Glutamatergic neuron (in vitro differentiated cells): Measurements from ENCODE around the gene SAMD14. TPM values are rescaled to one million over a fixed set of nuclear protein-coding genes. Genes with fewer than 3 reads are reported as not detected.

Source experiments
- DNase-seq: peaks from one replicate; pipeline ENCODE4 v3.0.0; 2022
- H3K27ac Mint-ChIP-seq: one replicate; pipeline ENCODE4 v1.8.0; 2020; ENCODE audit warnings: mild to moderate bottlenecking, mixed read lengths, inconsistent platforms; ENCODE audit not compliant: unreplicated experiment
- H3K27me3 Mint-ChIP-seq: one replicate; pipeline ENCODE4 v1.8.0; 2020; ENCODE audit warnings: mild to moderate bottlenecking, moderate library complexity, mixed read lengths, inconsistent platforms; ENCODE audit not compliant: unreplicated experiment
- H3K36me3 Mint-ChIP-seq: one replicate; pipeline ENCODE4 v1.8.0; 2020; ENCODE audit warnings: mild to moderate bottlenecking, mixed read lengths, inconsistent platforms; ENCODE audit not compliant: unreplicated experiment
- H3K4me1 Mint-ChIP-seq: one replicate; pipeline ENCODE4 v1.8.0; 2020; ENCODE audit warnings: mild to moderate bottlenecking, low read depth, mixed read lengths, inconsistent platforms; ENCODE audit not compliant: unreplicated experiment
- H3K4me3 Mint-ChIP-seq: one replicate; pipeline ENCODE4 v1.8.0; 2020; ENCODE audit warnings: mild to moderate bottlenecking, mixed read lengths, inconsistent platforms; ENCODE audit not compliant: unreplicated experiment
- H3K9me3 Mint-ChIP-seq: one replicate; pipeline ENCODE4 v1.8.0; 2020; ENCODE audit warnings: mild to moderate bottlenecking, moderate library complexity, mixed read lengths, inconsistent platforms; ENCODE audit not compliant: unreplicated experiment
- CTCF ChIP-seq: fragments of 200-600 bp; sonication (generic); IDR thresholded peaks from one replicate; pipeline ENCODE4 v1.5.0; 2021; ENCODE audit not compliant: partially characterized antibody, unreplicated experiment
- total RNA-seq: library from RNA; stranded (reverse); fragmentation: NEBNext Ultra II Directional; extraction: Animal tissue kit (Norgen Biotek cat#: 25700); gene quantifications from one replicate; pipeline ENCODE4 v1.2.1, GENCODE V29; 2021; ENCODE audit not compliant: unreplicated experiment

Gene SAMD14
- total RNA-seq, 1 donor from 2014 or later, result 95.0 TPM

GRCh38 chr17:50175035-50175807 is 45.3 kb upstream of the SAMD14 start:
- Mint-ChIP-seq H3K27ac (no peak overlapping the region), H3K4me3 (no peak overlapping the region), H3K36me3 (no peaks in the 10 kb centered on the region), H3K9me3 (peaks cover 11% of the 10 kb centered on the region), H3K4me1 (peaks cover 42% of the 10 kb centered on the region), H3K27me3 (peaks cover 9% of the 10 kb centered on the region)
- DNase-seq, result peak; percentile 50
- no peak for TF ChIP-seq CTCF

GRCh38 chr17:50174444-50174843 is 44.5 kb upstream of the SAMD14 start:
- Mint-ChIP-seq H3K4me1 (peaks cover 42% of the 10 kb centered on the region), H3K9me3 (peaks cover 11% of the 10 kb centered on the region), H3K4me3 (no peak overlapping the region), H3K27ac (peak overlapping the region; percentile 43), H3K36me3 (no peaks in the 10 kb centered on the region), H3K27me3 (peaks cover 5% of the 10 kb centered on the region)
- no peak for DNase-seq
- TF ChIP-seq CTCF, result no peak

GRCh38 chr17:50173335-50173941 is 43.5 kb upstream of the SAMD14 start:
- peaks cover 9% of the 10 kb centered on the region for H3K27me3 Mint-ChIP-seq
- no peak for TF ChIP-seq CTCF
- peak overlapping the region; percentile 5 for H3K27ac Mint-ChIP-seq
- peak overlapping the region; percentile 34 for H3K4me3 Mint-ChIP-seq
- H3K9me3 Mint-ChIP-seq, result peaks cover 9% of the 10 kb centered on the region
- no peaks in the 10 kb centered on the region for H3K36me3 Mint-ChIP-seq
- no peak for DNase-seq
- peaks cover 39% of the 10 kb centered on the region for H3K4me1 Mint-ChIP-seq

GRCh38 chr17:50172936-50173334 is 43.0 kb upstream of the SAMD14 start:
- Mint-ChIP-seq H3K4me1 (peaks cover 34% of the 10 kb centered on the region), H3K9me3 (peaks cover 9% of the 10 kb centered on the region), H3K36me3 (no peaks in the 10 kb centered on the region), H3K27me3 (peaks cover 9% of the 10 kb centered on the region), H3K27ac (peak overlapping the region; percentile 5), H3K4me3 (peak overlapping the region; percentile 26)
- TF ChIP-seq CTCF, result no peak
- DNase-seq, result no peak

- no peaks in the 10 kb centered on the region for H3K36me3 Mint-ChIP-seq
- peak overlapping the region; percentile 49 for H3K4me3 Mint-ChIP-seq
- peaks cover 10% of the 10 kb centered on the region for H3K27me3 Mint-ChIP-seq
- no peak for DNase-seq
- peaks cover 32% of the 10 kb centered on the region for H3K4me1 Mint-ChIP-seq
- no peak for TF ChIP-seq CTCF
- peaks cover 9% of the 10 kb centered on the region for H3K9me3 Mint-ChIP-seq
- H3K27ac Mint-ChIP-seq, result peak overlapping the region; percentile 85
Observed at GRCh38 chr17:50172130-50172529, 42.2 kb upstream of the SAMD14 start.
